Measurements from ENCODE around the gene BCL2L15. TPM values are rescaled to one million over a fixed set of nuclear protein-coding genes. Genes with fewer than 3 reads are reported as not detected.

Gene BCL2L15
- total RNA-seq, 1 donor from 2014 or later = 1.8 TPM

DNA sequence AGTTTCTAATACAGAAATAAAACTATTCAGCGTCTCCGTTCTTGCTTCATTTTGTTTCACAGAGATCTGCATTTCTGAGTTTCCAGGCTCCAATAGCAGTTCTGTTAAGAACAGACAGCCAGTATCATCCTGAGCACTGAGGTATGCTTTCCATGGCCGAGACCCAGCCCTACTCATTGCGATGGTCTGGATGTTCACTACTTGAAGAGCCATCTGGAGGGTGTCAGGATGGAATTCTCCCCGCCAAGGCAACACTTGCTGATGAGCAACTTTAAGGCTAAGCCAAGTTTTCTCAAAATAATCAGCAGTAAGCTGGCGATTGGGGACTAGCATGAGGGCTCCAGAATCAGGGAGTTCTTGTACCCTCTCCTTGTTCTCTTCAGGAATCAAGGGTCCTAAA lies 7.7 kb upstream of the BCL2L15 start:
- no peak for DNase-seq
- no peak overlapping the region for H3K27ac Mint-ChIP-seq (ENCODE audit: unreplicated experiment)
- no peak overlapping the region for H3K4me3 Mint-ChIP-seq (ENCODE audit: unreplicated experiment)
- H3K9me3 Mint-ChIP-seq (ENCODE audit: unreplicated experiment) = no peaks in the 10 kb centered on the region
- TF ChIP-seq, protein P1, sequence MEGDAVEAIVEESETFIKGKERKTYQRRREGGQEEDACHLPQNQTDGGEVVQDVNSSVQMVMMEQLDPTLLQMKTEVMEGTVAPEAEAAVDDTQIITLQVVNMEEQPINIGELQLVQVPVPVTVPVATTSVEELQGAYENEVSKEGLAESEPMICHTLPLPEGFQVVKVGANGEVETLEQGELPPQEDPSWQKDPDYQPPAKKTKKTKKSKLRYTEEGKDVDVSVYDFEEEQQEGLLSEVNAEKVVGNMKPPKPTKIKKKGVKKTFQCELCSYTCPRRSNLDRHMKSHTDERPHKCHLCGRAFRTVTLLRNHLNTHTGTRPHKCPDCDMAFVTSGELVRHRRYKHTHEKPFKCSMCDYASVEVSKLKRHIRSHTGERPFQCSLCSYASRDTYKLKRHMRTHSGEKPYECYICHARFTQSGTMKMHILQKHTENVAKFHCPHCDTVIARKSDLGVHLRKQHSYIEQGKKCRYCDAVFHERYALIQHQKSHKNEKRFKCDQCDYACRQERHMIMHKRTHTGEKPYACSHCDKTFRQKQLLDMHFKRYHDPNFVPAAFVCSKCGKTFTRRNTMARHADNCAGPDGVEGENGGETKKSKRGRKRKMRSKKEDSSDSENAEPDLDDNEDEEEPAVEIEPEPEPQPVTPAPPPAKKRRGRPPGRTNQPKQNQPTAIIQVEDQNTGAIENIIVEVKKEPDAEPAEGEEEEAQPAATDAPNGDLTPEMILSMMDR (IDR thresholded peaks at IDR 0.05; ENCODE audit: partially characterized antibody, unreplicated experiment) = no peak
- no peaks in the 10 kb centered on the region for H3K27me3 Mint-ChIP-seq (ENCODE audit: unreplicated experiment)
- peaks cover 2% of the 10 kb centered on the region for H3K4me1 Mint-ChIP-seq (ENCODE audit: low read depth, unreplicated experiment)
- H3K36me3 Mint-ChIP-seq (ENCODE audit: unreplicated experiment) = no peaks in the 10 kb centered on the region

DNA sequence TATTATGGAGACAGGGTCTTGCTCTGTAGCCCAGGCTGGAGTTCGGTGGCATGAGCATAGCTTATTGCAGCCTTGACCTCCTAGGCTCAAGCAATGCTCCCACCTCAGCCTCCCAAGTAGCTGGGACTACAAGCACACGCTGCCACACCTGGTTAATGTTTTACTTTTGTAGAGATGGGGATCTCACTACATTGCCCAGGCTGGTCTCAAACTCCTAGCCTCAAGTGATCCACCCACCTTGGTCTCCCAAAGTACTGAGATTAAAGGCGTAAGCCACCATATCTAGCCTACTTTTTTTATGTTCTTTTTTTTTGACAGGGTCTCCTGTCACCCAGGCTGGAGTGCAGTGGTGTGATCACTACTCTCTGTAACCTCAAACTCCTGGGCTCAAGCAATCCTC lies 5.9 kb upstream of the BCL2L15 start:
- H3K36me3 Mint-ChIP-seq (ENCODE audit: unreplicated experiment) = no peaks in the 10 kb centered on the region
- no peak overlapping the region for H3K4me3 Mint-ChIP-seq (ENCODE audit: unreplicated experiment)
- no peak for DNase-seq
- H3K4me1 Mint-ChIP-seq (ENCODE audit: low read depth, unreplicated experiment) = peaks cover 2% of the 10 kb centered on the region
- no peaks in the 10 kb centered on the region for H3K9me3 Mint-ChIP-seq (ENCODE audit: unreplicated experiment)
- H3K27me3 Mint-ChIP-seq (ENCODE audit: unreplicated experiment) = no peaks in the 10 kb centered on the region
- TF ChIP-seq, protein P1 (IDR thresholded peaks at IDR 0.05; ENCODE audit: partially characterized antibody, unreplicated experiment) = no peak
- H3K27ac Mint-ChIP-seq (ENCODE audit: unreplicated experiment) = no peak overlapping the region

DNA sequence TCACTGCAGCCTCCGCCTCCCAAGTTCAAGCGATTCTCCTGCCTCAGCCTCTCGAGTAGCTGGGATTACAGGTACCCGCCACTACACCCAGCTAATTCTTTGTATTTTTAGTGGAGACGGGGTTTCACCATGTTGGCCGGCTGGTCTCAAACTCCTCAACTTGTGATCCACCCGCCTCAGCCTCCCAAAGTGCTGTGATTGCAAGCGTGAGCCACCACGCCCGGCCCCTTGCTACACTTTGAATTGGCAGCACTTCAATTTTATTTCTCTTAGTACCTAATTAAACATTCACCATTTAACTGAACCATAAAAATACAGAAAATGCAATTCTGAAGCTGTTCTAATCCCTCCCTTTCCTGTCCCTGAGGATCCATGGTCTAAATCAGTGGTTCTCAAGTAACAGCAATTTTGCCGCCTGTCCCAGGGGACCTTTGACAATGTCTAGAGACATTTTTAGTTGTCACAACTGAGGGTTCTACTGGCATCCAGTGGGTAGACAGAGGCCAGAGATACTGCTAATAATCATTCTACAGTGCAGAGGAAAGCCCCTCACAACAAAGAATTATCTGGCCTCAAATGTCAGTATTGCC lies 4.3 kb upstream of the BCL2L15 start:
- H3K9me3 Mint-ChIP-seq (ENCODE audit: unreplicated experiment) = no peaks in the 10 kb centered on the region
- DNase-seq = peak; percentile 24
- H3K36me3 Mint-ChIP-seq (ENCODE audit: unreplicated experiment) = no peaks in the 10 kb centered on the region
- no peak overlapping the region for H3K27ac Mint-ChIP-seq (ENCODE audit: unreplicated experiment)
- no peak overlapping the region for H3K4me3 Mint-ChIP-seq (ENCODE audit: unreplicated experiment)
- H3K27me3 Mint-ChIP-seq (ENCODE audit: unreplicated experiment) = no peaks in the 10 kb centered on the region
- H3K4me1 Mint-ChIP-seq (ENCODE audit: low read depth, unreplicated experiment) = peaks cover 2% of the 10 kb centered on the region
- TF ChIP-seq, protein P1 (IDR thresholded peaks at IDR 0.05; ENCODE audit: partially characterized antibody, unreplicated experiment) = no peak

DNA sequence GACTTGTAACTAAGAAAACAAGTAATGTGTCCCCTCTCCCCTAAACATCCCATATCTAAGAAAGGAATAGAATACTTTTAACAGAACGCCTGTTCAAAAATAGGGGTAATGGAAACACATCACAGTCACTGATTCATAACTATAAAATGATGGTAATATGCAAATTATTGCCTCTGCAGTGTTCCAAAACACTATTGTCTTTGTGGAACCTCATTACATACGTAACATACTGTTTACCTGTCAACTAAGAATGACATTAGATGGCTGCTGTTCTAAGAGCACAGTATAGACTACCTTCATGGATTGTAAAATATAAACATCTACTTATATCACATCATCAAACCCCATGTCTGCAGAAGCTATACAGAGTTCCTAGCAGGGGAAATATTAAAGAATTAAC lies 3.4 kb upstream of the BCL2L15 start:
- no peaks in the 10 kb centered on the region for H3K27me3 Mint-ChIP-seq (ENCODE audit: unreplicated experiment)
- H3K4me3 Mint-ChIP-seq (ENCODE audit: unreplicated experiment) = no peak overlapping the region
- H3K27ac Mint-ChIP-seq (ENCODE audit: unreplicated experiment) = no peak overlapping the region
- peaks cover 2% of the 10 kb centered on the region for H3K4me1 Mint-ChIP-seq (ENCODE audit: low read depth, unreplicated experiment)
- no peaks in the 10 kb centered on the region for H3K36me3 Mint-ChIP-seq (ENCODE audit: unreplicated experiment)
- no peaks in the 10 kb centered on the region for H3K9me3 Mint-ChIP-seq (ENCODE audit: unreplicated experiment)
- TF ChIP-seq, protein P1 (IDR thresholded peaks at IDR 0.05; ENCODE audit: partially characterized antibody, unreplicated experiment) = no peak
- no peak for DNase-seq

DNA sequence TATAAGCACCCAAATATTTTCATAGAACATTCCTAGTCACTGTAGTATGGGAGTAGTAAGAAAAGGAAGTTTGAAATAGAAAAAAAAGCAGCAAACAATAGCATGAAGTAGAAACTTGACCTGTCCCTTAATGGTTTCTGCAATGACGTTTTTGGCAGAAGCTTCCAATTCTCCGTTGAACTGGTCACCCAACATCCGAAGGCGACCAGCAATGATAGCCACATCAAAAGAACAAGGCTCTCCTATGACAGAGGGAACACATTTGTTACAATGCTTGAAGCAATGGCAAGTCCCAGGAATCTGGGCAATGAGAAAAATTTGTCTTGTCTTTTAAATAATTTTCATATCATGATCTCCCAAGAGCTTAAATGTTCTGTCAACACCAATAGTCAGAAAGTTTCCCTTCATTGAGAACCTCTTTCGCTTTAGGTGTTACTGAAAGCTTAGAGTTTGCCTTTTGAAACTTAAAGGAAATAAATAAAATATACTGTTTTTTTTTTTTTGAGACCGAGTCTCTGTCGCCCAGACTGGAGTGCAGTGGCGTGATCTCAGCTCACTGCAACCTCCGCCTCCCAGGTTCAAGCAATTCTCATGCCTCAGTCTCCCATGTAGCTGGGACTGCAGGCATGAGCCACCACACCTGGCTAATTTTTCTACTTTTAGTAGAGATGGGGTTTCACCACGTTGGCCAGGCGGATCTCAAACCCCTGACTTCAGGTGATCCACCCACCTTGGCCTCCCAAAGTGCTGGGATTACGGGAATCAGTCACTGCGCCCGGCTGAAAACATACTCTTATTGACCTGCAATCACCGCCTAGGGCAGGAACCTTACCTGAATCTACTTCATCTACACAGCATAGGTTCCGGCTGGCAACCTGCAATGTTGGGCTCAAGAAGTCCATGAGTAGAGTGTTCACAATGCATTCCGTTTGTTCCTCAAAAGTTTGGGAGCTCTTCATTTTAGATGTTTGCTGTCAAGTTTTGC lies 672 bp downstream of the BCL2L15 start:
- Mint-ChIP-seq H3K4me3 (ENCODE audit: unreplicated experiment) (no peak overlapping the region), H3K36me3 (ENCODE audit: unreplicated experiment) (no peaks in the 10 kb centered on the region), H3K27ac (ENCODE audit: unreplicated experiment) (no peak overlapping the region), H3K9me3 (ENCODE audit: unreplicated experiment) (no peaks in the 10 kb centered on the region), H3K27me3 (ENCODE audit: unreplicated experiment) (no peaks in the 10 kb centered on the region), H3K4me1 (ENCODE audit: low read depth, unreplicated experiment) (no peaks in the 10 kb centered on the region)
- TF ChIP-seq, protein P1 (IDR thresholded peaks at IDR 0.05; ENCODE audit: partially characterized antibody, unreplicated experiment) = no peak
- DNase-seq = no peak
